Measurements from ENCODE around the gene RHEBL1. TPM values are rescaled to one million over a fixed set of nuclear protein-coding genes. Genes with fewer than 3 reads are reported as not detected.

RHEBL1 gene
- total RNA-seq, 1 experiment from 2014 or later = 5.1 TPM

DNA sequence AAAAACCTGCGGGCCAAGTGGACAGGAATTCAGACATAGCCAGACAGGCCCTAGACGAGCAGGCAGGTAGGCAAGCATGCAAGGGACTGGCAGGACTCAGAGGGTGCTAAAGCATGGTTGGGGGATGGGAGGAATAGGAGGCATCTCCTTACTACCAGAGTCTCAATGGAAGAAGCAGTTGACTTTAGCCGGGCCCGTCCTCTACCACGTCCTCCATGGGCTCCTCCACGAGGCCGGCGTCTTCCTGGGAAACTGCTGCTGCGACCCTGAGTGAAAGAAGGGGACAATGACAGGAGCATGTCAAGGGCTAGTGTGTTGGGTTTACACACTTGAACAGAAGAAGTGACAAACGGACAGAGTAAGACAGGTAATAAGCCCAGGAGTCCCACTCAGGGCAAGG is 20.8 kb downstream of the RHEBL1 start:
- H3K27ac ChIP-seq (ENCODE audit: low read length) = no peak overlapping the region
- no peak overlapping the region for H3K4me2 ChIP-seq (ENCODE audit: low read depth, low read length, poor library complexity, severe bottlenecking)
- H3K9ac ChIP-seq (ENCODE audit: low read length) = no peak overlapping the region
- peaks cover 42% of the 10 kb centered on the region; the same call in 1 of the 2 replicates for H3K36me3 ChIP-seq (ENCODE audit: insufficient read depth, low read length)
- H3K27me3 ChIP-seq (ENCODE audit: low read length) = no peaks in the 10 kb centered on the region
- peaks cover 7% of the 10 kb centered on the region; the same call in 1 of the 2 replicates for H4K20me1 ChIP-seq (ENCODE audit: insufficient read depth, low read depth, low read length)
- H3K9me3 ChIP-seq (ENCODE audit: low read length) = no peaks in the 10 kb centered on the region
- no peaks in the 10 kb centered on the region for H3K9me2 ChIP-seq (replicated peaks; ENCODE audit: insufficient read depth, low read length)
- H3K4me1 ChIP-seq (ENCODE audit: low read length) = no peaks in the 10 kb centered on the region
- no peak for DNase-seq
- H3K79me2 ChIP-seq (ENCODE audit: low read length) = peaks cover 13% of the 10 kb centered on the region
- no peak overlapping the region for H2AFZ ChIP-seq (ENCODE audit: low read length)
- no peak overlapping the region for H3K4me3 ChIP-seq (ENCODE audit: low read length)

DNA sequence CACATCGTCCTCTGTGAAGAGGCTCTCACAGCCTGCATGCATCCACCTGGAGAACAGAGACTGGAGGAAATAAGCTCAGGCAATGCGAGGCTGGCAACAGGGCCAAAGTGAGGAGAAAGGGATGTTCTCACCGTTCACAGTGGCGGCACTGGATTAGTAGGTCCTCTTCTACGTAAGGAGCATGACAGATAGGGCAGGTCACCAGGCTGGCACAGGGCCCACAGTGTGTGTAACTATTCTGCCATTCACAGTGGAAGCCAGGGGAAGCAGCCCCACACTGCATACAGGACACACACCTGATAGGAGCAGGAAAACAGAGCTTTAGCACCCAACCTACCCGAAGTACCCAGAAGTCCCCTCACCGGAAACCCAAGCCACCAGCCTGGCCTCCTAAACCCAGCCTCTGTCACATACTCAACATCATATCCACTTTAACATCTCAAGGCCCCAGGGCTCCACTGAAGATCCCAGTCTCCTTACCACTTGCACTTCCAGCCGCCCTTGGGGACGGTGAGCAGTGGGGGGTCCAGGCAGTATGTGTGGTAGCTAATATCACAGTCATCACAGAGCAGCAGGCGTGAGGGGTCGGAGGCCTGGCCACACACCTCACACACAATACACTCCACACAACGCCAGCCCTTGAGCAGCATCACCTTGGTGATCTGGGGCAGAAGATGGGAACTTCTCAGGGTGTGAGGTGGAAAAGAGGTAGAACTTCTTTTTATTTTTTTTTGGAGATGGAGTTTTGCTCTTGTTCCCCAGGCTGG is 23.5 kb downstream of the RHEBL1 start:
- Histone ChIP-seq H3K27me3 (ENCODE audit: low read length) (no peaks in the 10 kb centered on the region), H3K27ac (ENCODE audit: low read length) (no peak overlapping the region), H3K79me2 (ENCODE audit: low read length) (no peaks in the 10 kb centered on the region), H3K9me3 (ENCODE audit: low read length) (no peaks in the 10 kb centered on the region), H3K4me1 (ENCODE audit: low read length) (no peaks in the 10 kb centered on the region), H3K9me2 (replicated peaks; ENCODE audit: insufficient read depth, low read length) (no peaks in the 10 kb centered on the region), H3K36me3 (ENCODE audit: insufficient read depth, low read length) (peaks cover 56% of the 10 kb centered on the region), H3K9ac (ENCODE audit: low read length) (no peak overlapping the region), H3K4me2 (ENCODE audit: low read depth, low read length, poor library complexity, severe bottlenecking) (no peak overlapping the region), H2AFZ (ENCODE audit: low read length) (no peak overlapping the region), H3K4me3 (ENCODE audit: low read length) (no peak overlapping the region), H4K20me1 (ENCODE audit: insufficient read depth, low read depth, low read length) (no peaks in the 10 kb centered on the region)
- DNase-seq = no peak

DNA sequence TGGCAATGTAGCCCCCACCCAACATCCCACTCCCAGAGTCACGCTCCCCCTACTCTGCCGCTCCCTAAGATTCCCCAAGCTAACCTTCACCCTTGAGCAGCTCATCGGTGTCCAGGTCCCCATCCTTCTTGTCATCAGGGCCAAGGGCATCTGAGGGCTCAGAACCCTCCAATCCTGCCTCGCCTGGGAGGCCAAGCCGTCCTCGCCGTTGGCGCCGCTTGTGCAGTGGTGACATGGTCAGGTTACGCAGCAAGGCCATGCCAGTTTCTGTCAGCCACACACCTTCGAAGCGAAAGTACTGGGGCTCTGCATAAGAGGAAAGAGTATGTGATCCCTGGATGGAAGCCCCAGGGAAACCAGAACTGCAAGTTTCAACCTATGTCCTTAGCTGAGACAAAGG is 25.1 kb downstream of the RHEBL1 start:
- no peak overlapping the region for H3K4me3 ChIP-seq (ENCODE audit: low read length)
- DNase-seq = no peak
- no peaks in the 10 kb centered on the region for H3K79me2 ChIP-seq (ENCODE audit: low read length)
- H3K27ac ChIP-seq (ENCODE audit: low read length) = no peak overlapping the region
- no peaks in the 10 kb centered on the region for H3K9me2 ChIP-seq (replicated peaks; ENCODE audit: insufficient read depth, low read length)
- H2AFZ ChIP-seq (ENCODE audit: low read length) = no peak overlapping the region
- no peaks in the 10 kb centered on the region for H3K27me3 ChIP-seq (ENCODE audit: low read length)
- peaks cover 49% of the 10 kb centered on the region for H3K36me3 ChIP-seq (ENCODE audit: insufficient read depth, low read length)
- no peak overlapping the region for H3K9ac ChIP-seq (ENCODE audit: low read length)
- no peaks in the 10 kb centered on the region for H3K9me3 ChIP-seq (ENCODE audit: low read length)
- H3K4me1 ChIP-seq (ENCODE audit: low read length) = no peaks in the 10 kb centered on the region
- H3K4me2 ChIP-seq (ENCODE audit: low read depth, low read length, poor library complexity, severe bottlenecking) = no peak overlapping the region
- no peaks in the 10 kb centered on the region for H4K20me1 ChIP-seq (ENCODE audit: insufficient read depth, low read depth, low read length)

DNA sequence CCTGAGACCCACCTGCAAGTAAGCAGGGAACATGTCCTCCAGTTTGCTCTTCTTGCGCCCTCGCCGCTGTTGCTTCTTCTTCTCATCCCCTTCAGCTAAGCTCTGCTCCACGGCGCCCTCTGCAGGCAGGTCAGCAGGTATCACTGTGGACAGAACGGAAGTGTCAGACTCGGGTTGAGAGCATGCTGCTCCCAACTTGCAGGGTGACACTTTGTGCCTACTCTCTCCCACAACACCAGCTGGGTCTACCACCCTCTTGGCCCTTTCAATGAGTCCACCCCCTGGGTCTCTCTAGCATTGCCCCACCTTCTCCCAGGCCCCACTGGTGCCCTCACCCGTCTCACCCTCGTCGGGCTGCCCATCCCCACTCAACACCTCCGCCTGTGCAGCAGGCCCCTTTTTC is 25.9 kb downstream of the RHEBL1 start:
- Histone ChIP-seq H3K27ac (ENCODE audit: low read length) (no peak overlapping the region), H3K4me2 (ENCODE audit: low read depth, low read length, poor library complexity, severe bottlenecking) (no peak overlapping the region), H3K79me2 (ENCODE audit: low read length) (no peaks in the 10 kb centered on the region; the same call in 1 of the 2 replicates), H2AFZ (ENCODE audit: low read length) (no peak overlapping the region), H3K4me3 (ENCODE audit: low read length) (no peak overlapping the region), H3K9me2 (replicated peaks; ENCODE audit: insufficient read depth, low read length) (no peaks in the 10 kb centered on the region), H3K9ac (ENCODE audit: low read length) (no peak overlapping the region), H3K4me1 (ENCODE audit: low read length) (no peaks in the 10 kb centered on the region), H3K36me3 (ENCODE audit: insufficient read depth, low read length) (peaks cover 51% of the 10 kb centered on the region), H3K9me3 (ENCODE audit: low read length) (no peaks in the 10 kb centered on the region), H4K20me1 (ENCODE audit: insufficient read depth, low read depth, low read length) (no peaks in the 10 kb centered on the region), H3K27me3 (ENCODE audit: low read length) (no peaks in the 10 kb centered on the region)
- peak; percentile 89 for DNase-seq

DNA sequence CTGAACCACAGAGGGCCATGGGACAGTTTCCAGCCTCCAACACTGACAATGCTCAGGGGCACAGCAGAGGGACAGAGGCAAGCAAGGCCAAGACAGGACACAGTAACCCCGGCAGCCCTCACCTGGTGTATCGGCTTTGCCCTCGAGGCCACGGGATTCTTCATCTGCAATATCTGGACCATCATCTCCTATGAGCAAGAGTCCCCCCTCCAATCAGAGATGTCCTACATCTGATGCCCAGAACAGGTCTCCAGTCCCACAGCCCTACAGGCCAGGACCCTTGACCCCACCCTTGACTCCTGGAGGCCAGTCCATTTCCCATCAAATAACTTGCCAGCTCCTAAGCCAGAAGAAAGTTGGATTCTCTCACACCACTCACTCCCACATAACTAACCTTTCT is 26.5 kb downstream of the RHEBL1 start:
- no peaks in the 10 kb centered on the region for H4K20me1 ChIP-seq (ENCODE audit: insufficient read depth, low read depth, low read length)
- no peak overlapping the region for H3K9ac ChIP-seq (ENCODE audit: low read length)
- no peaks in the 10 kb centered on the region for H3K27me3 ChIP-seq (ENCODE audit: low read length)
- DNase-seq = no peak
- H2AFZ ChIP-seq (ENCODE audit: low read length) = no peak overlapping the region
- H3K9me2 ChIP-seq (replicated peaks; ENCODE audit: insufficient read depth, low read length) = no peaks in the 10 kb centered on the region
- H3K4me3 ChIP-seq (ENCODE audit: low read length) = no peak overlapping the region
- no peaks in the 10 kb centered on the region; the same call in 1 of the 2 replicates for H3K79me2 ChIP-seq (ENCODE audit: low read length)
- H3K36me3 ChIP-seq (ENCODE audit: insufficient read depth, low read length) = peaks cover 51% of the 10 kb centered on the region
- no peak overlapping the region for H3K27ac ChIP-seq (ENCODE audit: low read length)
- H3K9me3 ChIP-seq (ENCODE audit: low read length) = no peaks in the 10 kb centered on the region
- H3K4me1 ChIP-seq (ENCODE audit: low read length) = no peaks in the 10 kb centered on the region
- no peak overlapping the region for H3K4me2 ChIP-seq (ENCODE audit: low read depth, low read length, poor library complexity, severe bottlenecking)

DNA sequence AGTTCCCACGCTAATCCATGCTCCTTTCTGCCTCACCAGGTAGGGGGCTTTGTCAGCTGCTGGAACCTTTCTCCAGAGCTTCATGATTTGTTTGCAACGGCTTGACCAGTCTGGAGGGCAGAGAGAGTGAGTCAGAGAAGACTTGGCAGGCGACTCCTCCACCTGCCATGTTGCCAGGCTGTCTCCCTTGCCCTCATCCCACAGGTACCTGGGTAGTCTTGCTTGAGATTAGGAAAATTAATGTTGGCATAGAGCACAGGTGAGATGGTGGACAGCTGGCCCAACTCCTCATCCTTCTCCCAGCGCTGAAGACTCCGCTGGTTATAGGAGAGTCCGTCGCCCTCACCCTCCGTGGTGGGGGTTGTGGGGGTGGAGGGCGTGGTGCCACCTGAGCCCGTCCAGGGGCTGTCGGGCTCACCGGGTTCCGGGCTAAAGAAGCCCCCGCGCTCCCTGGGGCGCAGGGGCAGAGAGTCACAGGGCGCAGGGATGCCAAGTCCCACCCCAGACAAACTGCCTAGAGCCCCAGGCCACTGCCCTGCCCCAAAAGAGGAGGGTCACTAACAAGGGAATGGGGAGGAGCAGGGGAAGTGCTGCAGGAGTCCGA is 27.8 kb downstream of the RHEBL1 start:
- Histone ChIP-seq H3K9ac (ENCODE audit: low read length) (no peak overlapping the region), H3K36me3 (ENCODE audit: insufficient read depth, low read length) (peaks cover 58% of the 10 kb centered on the region), H3K4me2 (ENCODE audit: low read depth, low read length, poor library complexity, severe bottlenecking) (no peak overlapping the region), H3K27ac (ENCODE audit: low read length) (no peak overlapping the region), H3K9me2 (replicated peaks; ENCODE audit: insufficient read depth, low read length) (no peaks in the 10 kb centered on the region), H4K20me1 (ENCODE audit: insufficient read depth, low read depth, low read length) (no peaks in the 10 kb centered on the region; the same call in 1 of the 2 replicates), H2AFZ (ENCODE audit: low read length) (no peak overlapping the region), H3K9me3 (ENCODE audit: low read length) (no peaks in the 10 kb centered on the region), H3K79me2 (ENCODE audit: low read length) (no peaks in the 10 kb centered on the region; the same call in 1 of the 2 replicates), H3K4me1 (ENCODE audit: low read length) (no peaks in the 10 kb centered on the region), H3K27me3 (ENCODE audit: low read length) (no peaks in the 10 kb centered on the region), H3K4me3 (ENCODE audit: low read length) (no peak overlapping the region)
- DNase-seq = no peak

DNA sequence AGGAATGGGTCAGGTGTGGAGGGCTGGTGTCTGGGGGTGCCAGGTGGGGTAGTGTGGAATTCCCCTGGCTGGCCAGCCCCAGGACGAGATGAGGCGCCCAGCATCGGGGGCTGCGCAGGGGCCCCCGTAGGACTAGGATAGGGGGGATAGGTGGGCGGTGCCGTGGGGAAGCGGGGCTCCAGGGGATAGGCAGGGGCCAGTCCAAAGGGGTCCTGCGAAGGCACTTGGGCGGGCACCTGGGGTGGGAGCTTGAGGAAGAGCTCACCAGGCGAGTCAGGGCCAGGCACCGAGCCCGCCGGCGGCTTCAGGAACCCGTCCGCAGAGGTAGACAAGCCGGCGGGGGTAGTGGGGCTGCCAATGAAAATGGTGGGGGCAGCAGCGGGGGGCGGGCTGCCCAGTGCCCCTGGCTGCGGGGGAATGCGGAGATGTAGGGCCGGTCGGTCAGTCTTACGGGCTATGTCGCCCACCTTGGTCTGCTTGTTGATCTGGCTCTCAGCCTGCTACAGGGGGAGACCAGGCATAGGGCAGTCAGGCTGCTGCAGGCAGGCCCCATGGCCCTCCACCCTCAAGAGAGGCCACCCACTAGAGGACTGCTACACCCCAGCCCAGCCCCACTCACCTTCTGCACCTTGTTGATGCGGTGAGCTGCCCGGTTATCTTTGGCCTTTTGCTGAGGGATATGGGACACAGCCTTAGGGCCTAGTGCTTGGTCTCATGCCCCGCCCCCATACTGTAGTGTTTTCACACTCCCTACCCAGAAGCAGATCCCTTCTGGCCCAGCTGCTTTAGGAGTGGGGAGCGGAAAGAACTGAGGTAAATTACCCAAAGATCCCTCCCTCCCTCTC is 28.5 kb downstream of the RHEBL1 start:
- Histone ChIP-seq H3K9me2 (replicated peaks; ENCODE audit: insufficient read depth, low read length) (no peaks in the 10 kb centered on the region), H3K27me3 (ENCODE audit: low read length) (no peaks in the 10 kb centered on the region), H3K9ac (ENCODE audit: low read length) (no peak overlapping the region), H3K36me3 (ENCODE audit: insufficient read depth, low read length) (peaks cover 63% of the 10 kb centered on the region), H3K9me3 (ENCODE audit: low read length) (no peaks in the 10 kb centered on the region), H3K4me3 (ENCODE audit: low read length) (no peak overlapping the region), H3K4me2 (ENCODE audit: low read depth, low read length, poor library complexity, severe bottlenecking) (no peak overlapping the region), H3K79me2 (ENCODE audit: low read length) (no peaks in the 10 kb centered on the region; the same call in 1 of the 2 replicates), H4K20me1 (ENCODE audit: insufficient read depth, low read depth, low read length) (no peaks in the 10 kb centered on the region; the same call in 1 of the 2 replicates), H3K27ac (ENCODE audit: low read length) (no peak overlapping the region), H3K4me1 (ENCODE audit: low read length) (no peaks in the 10 kb centered on the region), H2AFZ (ENCODE audit: low read length) (no peak overlapping the region)
- DNase-seq = no peak

DNA sequence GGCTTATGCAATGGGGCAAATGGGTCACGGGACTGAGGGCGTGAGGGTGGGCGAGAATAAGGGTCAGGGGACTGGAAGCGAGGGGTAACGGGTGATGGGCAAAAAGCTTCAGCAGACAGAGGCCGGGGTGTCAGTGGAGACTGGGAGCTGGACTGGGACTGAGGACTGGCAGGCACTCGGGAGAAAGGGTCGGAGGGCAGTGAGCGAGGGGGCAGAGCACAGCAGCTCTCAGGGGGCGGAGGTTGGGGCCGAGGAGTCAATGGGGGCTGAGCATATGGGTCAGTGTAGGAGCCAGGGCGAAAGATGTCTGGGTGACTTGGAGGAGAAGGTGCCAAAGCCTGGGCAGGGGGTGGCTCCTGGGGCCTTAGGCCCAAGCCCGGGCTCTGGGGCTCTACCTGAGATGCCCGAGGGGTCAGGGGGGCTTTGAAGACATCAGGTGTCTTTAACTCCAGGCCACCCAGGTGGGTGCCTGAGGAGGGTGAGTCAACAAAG is 29.4 kb downstream of the RHEBL1 start:
- H2AFZ ChIP-seq (ENCODE audit: low read length) = no peak overlapping the region
- H3K4me1 ChIP-seq (ENCODE audit: low read length) = no peaks in the 10 kb centered on the region
- no peaks in the 10 kb centered on the region for H3K9me3 ChIP-seq (ENCODE audit: low read length)
- H3K4me3 ChIP-seq (ENCODE audit: low read length) = no peak overlapping the region
- no peak overlapping the region for H3K27ac ChIP-seq (ENCODE audit: low read length)
- no peaks in the 10 kb centered on the region for H3K9me2 ChIP-seq (replicated peaks; ENCODE audit: insufficient read depth, low read length)
- no peaks in the 10 kb centered on the region; the same call in 1 of the 2 replicates for H4K20me1 ChIP-seq (ENCODE audit: insufficient read depth, low read depth, low read length)
- no peak overlapping the region for H3K4me2 ChIP-seq (ENCODE audit: low read depth, low read length, poor library complexity, severe bottlenecking)
- no peaks in the 10 kb centered on the region for H3K27me3 ChIP-seq (ENCODE audit: low read length)
- H3K36me3 ChIP-seq (ENCODE audit: insufficient read depth, low read length) = peaks cover 58% of the 10 kb centered on the region
- no peak for DNase-seq
- H3K79me2 ChIP-seq (ENCODE audit: low read length) = no peaks in the 10 kb centered on the region; the same call in 1 of the 2 replicates
- H3K9ac ChIP-seq (ENCODE audit: low read length) = no peak overlapping the region

Data from Karpas-422 (cell line).